Prostate gland (tissue), 2 donors: ENCODE data around the gene MITF. TPM values are rescaled to one million over a fixed set of nuclear protein-coding genes. Genes with fewer than 3 reads are reported as not detected.

Experiments
- DNase-seq: peaks from one replicate; pipeline ENCODE4 v3.0.0-alpha.2; 2019; ENCODE audit warnings: low spot score
- H3K27ac ChIP-seq, 2 donors: fragments of 200-600 bp; sonication (generic); 2 replicates each; pipeline ENCODE4 v1.5.1; 2017 to 2019
- H3K27me3 ChIP-seq: fragments of 200-600 bp; sonication (generic); replicated peaks from 2 replicates; pipeline ENCODE4 v1.5.1; 2019; ENCODE audit not compliant: insufficient read depth
- H3K36me3 ChIP-seq, 2 donors: fragments of 200-600 bp; sonication (generic); 1 replicate in 1 of 2; 2 replicates in 1 of 2; pipeline versions ENCODE4 v1.5.1 to v1.8.1; 2017 to 2019
- H3K4me1 ChIP-seq: fragments of 200-600 bp; sonication (generic); replicated peaks from 2 replicates; pipeline ENCODE4 v1.5.1; 2019
- H3K4me3 ChIP-seq, 2 donors: fragments of 200-600 bp; sonication (generic); 2 replicates each; pipeline ENCODE4 v1.5.1; 2017 to 2019
- H3K9me3 ChIP-seq: fragments of 200-600 bp; sonication (generic); 2 replicates; pipeline ENCODE4 v1.5.1; 2017
- POLR2A ChIP-seq: fragments of 450-650 bp; IDR thresholded peaks from one replicate; pipeline ENCODE4 v1.6.1; 2016; ENCODE audit warnings: antibody characterized with exemption, mild to moderate bottlenecking
- POLR2AphosphoS5 ChIP-seq: sonication (generic); formaldehyde crosslinking; IDR thresholded peaks from one replicate; pipeline ENCODE4 v1.6.1; 2017; ENCODE audit warnings: antibody characterized with exemption
- WGBS: methylation state at CpG from one replicate; pipeline ENCODE4 v1.1.5; 2018; 5-methylcytosine and 5-hydroxymethylcytosine counted together
- intact Hi-C: fragments of 100-400 bp; cut with DNase I; formaldehyde crosslinking; loops from one replicate; pipeline ENCODE4 v1.14.2; 2022
- total RNA-seq, 2 donors: library from RNA; depleted of rRNA; stranded (reverse); fragments of >200 nt; gene quantifications; one replicate each; pipeline ENCODE4 v1.1.0, GENCODE V29; 2016
- TF ChIP-seq, protein P1 (sequence below), 4 experiments: fragments of 200-600 bp in 2 of 4; fragments of 450-650 bp in 2 of 4; sonication (generic) in 2 of 4; IDR thresholded peaks; 1 replicate in 3 of 4; 2 replicates in 1 of 4; pipeline ENCODE4 v1.5.1; 2016 to 2019; ENCODE audit warnings: antibody characterized with exemption in 4 of 4, mild to moderate bottlenecking in 2 of 4, moderate library complexity in 2 of 4

Gene MITF
- total RNA-seq, 2 donors from 2014 or later: 7.7 to 17.6 TPM

DNA sequence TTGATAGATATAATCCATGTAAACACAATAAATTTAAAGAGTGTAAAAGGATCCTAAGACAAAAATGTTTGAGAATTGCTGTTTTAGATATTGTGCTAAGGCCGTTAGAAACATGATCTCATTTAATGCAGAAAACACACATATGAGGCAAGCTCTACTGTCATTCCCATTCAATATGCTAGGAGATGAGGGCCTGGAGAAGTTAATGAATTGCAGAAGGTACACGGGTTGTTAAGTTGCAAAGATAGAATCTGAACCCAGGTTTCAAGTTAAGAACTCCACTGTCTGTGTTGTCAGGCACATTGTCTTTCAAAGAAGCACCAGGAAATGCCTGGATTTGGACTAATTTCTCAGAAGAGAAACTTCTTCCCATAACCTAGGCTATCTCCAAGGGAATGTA lies 195.1 kb downstream of the MITF start:
- H3K27me3 ChIP-seq: no peaks in the 10 kb centered on the region
- intact Hi-C loops: no loop called here
- H3K9me3 ChIP-seq: no peaks in the 10 kb centered on the region
- no peaks in the 10 kb centered on the region for H3K36me3 ChIP-seq
- peaks cover 4% of the 10 kb centered on the region for H3K4me1 ChIP-seq
- WGBS: 70% methylated on average over 2 of the region's 2 CpGs
- TF ChIP-seq POLR2A (no peak), POLR2AphosphoS5 (no peak)
- TF ChIP-seq, protein P1, sequence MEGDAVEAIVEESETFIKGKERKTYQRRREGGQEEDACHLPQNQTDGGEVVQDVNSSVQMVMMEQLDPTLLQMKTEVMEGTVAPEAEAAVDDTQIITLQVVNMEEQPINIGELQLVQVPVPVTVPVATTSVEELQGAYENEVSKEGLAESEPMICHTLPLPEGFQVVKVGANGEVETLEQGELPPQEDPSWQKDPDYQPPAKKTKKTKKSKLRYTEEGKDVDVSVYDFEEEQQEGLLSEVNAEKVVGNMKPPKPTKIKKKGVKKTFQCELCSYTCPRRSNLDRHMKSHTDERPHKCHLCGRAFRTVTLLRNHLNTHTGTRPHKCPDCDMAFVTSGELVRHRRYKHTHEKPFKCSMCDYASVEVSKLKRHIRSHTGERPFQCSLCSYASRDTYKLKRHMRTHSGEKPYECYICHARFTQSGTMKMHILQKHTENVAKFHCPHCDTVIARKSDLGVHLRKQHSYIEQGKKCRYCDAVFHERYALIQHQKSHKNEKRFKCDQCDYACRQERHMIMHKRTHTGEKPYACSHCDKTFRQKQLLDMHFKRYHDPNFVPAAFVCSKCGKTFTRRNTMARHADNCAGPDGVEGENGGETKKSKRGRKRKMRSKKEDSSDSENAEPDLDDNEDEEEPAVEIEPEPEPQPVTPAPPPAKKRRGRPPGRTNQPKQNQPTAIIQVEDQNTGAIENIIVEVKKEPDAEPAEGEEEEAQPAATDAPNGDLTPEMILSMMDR (IDR thresholded peaks at IDR 0.05): no peak
- no peak for DNase-seq
- H3K4me3 ChIP-seq: no peak overlapping the region
- no peak overlapping the region for H3K27ac ChIP-seq

DNA sequence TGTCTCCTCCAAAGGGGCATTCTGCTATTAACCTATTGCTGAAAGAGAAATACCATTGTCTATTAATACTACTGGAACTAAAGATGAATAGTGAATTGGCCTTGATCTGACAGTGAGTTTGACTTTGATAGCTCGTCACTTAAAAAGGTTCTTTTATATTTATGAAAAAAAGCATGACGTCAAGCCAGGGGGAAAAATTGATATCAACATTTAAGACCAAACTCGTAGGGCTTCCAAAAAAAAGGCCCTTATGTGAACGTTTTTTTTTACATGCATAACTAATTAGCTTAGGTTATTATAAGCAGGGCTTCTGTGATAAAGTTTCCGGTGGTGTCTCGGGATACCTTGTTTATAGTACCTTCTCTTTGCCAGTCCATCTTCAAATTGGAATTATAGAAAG lies 197.0 kb downstream of the MITF start:
- WGBS: 87% methylated on average over 6 of the region's 6 CpGs
- no peaks in the 10 kb centered on the region for H3K4me1 ChIP-seq
- no peak overlapping the region for H3K4me3 ChIP-seq
- no peaks in the 10 kb centered on the region for H3K36me3 ChIP-seq
- no peak for DNase-seq
- no peak overlapping the region for H3K27ac ChIP-seq
- intact Hi-C loops: no loop called here
- no peaks in the 10 kb centered on the region for H3K27me3 ChIP-seq
- TF ChIP-seq POLR2A: no peak
- TF ChIP-seq POLR2AphosphoS5: no peak
- TF ChIP-seq, protein P1 (IDR thresholded peaks at IDR 0.05): no peak
- H3K9me3 ChIP-seq: no peaks in the 10 kb centered on the region

DNA sequence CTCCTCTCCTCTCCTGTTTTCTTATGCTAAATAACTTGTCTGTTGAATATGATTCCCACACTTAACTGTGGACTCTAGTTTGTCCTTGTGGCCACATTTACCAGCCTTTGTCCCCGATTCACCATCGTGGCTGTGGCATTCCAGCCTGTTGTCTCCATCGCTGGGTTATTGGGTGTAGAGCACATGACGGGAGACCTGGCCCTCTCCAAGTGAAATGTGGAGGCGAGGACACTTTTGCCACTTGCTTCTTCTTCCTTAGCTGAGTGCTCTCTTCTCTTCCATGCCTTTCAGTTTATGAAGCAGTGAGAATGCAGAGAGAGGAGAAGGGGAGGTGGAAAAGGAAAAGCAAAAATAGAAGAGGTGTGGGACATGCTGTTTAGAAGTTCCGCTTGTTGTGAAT lies 198.8 kb downstream of the MITF start:
- no peaks in the 10 kb centered on the region for H3K9me3 ChIP-seq
- H3K4me1 ChIP-seq: no peaks in the 10 kb centered on the region
- WGBS: 95% methylated on average over 6 of the region's 6 CpGs
- no peak overlapping the region for H3K4me3 ChIP-seq
- no peak overlapping the region for H3K27ac ChIP-seq
- intact Hi-C loops: no loop called here
- no peaks in the 10 kb centered on the region for H3K36me3 ChIP-seq
- TF ChIP-seq POLR2AphosphoS5 (no peak), POLR2A (no peak)
- TF ChIP-seq, protein P1 (IDR thresholded peaks at IDR 0.05): no peak
- DNase-seq: no peak
- no peaks in the 10 kb centered on the region for H3K27me3 ChIP-seq

DNA sequence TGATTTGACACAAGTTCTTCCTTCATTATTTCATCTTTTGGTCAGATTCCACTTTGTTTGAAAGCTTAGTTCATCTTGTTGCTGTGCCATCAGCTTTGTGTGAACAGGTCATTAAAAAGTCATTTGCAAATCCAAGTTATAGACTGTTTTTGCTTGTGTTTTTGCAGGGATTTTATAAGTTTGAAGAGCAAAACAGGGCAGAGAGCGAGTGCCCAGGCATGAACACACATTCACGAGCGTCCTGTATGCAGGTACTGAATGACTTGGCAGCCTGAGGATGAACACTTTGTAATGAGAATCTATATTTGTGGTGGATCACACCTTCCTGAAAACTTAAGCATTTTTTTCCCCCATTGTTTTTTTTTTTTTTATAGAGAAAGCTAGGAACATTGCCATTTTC lies 199.7 kb downstream of the MITF start:
- H3K4me3 ChIP-seq: no peak overlapping the region
- H3K4me1 ChIP-seq: no peaks in the 10 kb centered on the region
- H3K27me3 ChIP-seq: no peaks in the 10 kb centered on the region
- WGBS: 70% methylated on average over 3 of the region's 3 CpGs
- no peak for DNase-seq
- H3K9me3 ChIP-seq: no peaks in the 10 kb centered on the region
- TF ChIP-seq, protein P1 (IDR thresholded peaks at IDR 0.05): no peak
- TF ChIP-seq POLR2A: no peak
- TF ChIP-seq POLR2AphosphoS5: no peak
- intact Hi-C loops: no loop called here
- H3K27ac ChIP-seq: no peak overlapping the region
- H3K36me3 ChIP-seq: no peaks in the 10 kb centered on the region

DNA sequence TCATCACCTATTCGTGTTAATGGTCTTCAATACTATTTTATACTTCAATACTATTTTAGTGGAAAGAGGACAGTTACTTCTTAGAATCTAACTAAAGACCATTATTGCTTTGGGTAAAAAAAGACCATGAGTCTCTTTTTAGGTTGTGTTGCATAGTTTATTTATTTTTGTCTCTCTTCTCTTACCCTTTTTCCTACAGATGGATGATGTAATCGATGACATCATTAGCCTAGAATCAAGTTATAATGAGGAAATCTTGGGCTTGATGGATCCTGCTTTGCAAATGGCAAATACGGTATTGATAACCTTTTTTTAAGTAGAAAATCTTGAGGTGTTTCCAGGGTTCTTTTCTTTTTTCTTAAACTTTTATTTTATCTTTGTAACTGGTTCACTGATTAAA lies 201.8 kb downstream of the MITF start:
- intact Hi-C loops: no loop called here

More for the DNA sequence above, 201.8 kb downstream of the MITF start:
- Histone ChIP-seq H3K4me3 (no peak overlapping the region), H3K4me1 (no peaks in the 10 kb centered on the region), H3K27ac (no peak overlapping the region), H3K36me3 (no peaks in the 10 kb centered on the region), H3K27me3 (no peaks in the 10 kb centered on the region), H3K9me3 (no peaks in the 10 kb centered on the region)
- 89% methylated on average over 3 of the region's 3 CpGs for WGBS
- TF ChIP-seq, protein P1 (IDR thresholded peaks at IDR 0.05): no peak
- TF ChIP-seq POLR2AphosphoS5 (no peak), POLR2A (no peak)
- DNase-seq: no peak
